ENCODE results near the gene MTFR1L. TPM values are rescaled to one million over a fixed set of nuclear protein-coding genes. Genes with fewer than 3 reads are reported as not detected.
A peak's percentile ranks its signal among the peaks of the same experiment; 100 is the strongest.

MTFR1L gene
- total and polyA plus RNA-seq, 9 of the 15 experiments (the other 6 are each of a cell fraction or from before 2014, with no cell fraction given): 41.4 to 98.5 (median 53.7) TPM

GRCh38 chr1:25820247-25821111, 725 bp downstream of the MTFR1L start (continued):
- TF ChIP-seq ZMIZ1 (IDR thresholded peaks at IDR 0.05; ENCODE audit: low read depth in 2 of 2, low read length in 2 of 2) (0 out of 4 replicates have a peak, but pooled peaks of 1 of the 2 experiments have one; percentile 28), ZNF41 (CRISPR knock-in tag; conservative IDR thresholded peaks at IDR 0.05) (no peak), ZNF3 (CRISPR knock-in tag; IDR thresholded peaks at IDR 0.05) (no peak), ZNF785 (CRISPR knock-in tag; IDR thresholded peaks at IDR 0.05) (no peak), ATF4 (CRISPR knock-in tag; IDR thresholded peaks at IDR 0.05) (no peak), FOXJ3 (CRISPR knock-in tag; IDR thresholded peaks at IDR 0.05) (no peak), CSDE1 (IDR thresholded peaks at IDR 0.05) (no peak; a peak in 1 of 4 replicates), E2F3 (CRISPR knock-in tag; IDR thresholded peaks at IDR 0.05) (no peak), NFIC (IDR thresholded peaks at IDR 0.05) (peak; percentile 3; the same call in 1 of the 2 replicates), GATA2 (CRISPR knock-in tag; IDR thresholded peaks at IDR 0.05) (no peak), TAF15 (IDR thresholded peaks at IDR 0.05; ENCODE audit: low read depth, low read length) (no peak), TGIF2 (CRISPR knock-in tag; IDR thresholded peaks at IDR 0.05) (peak; percentile 90; the same call in 1 of the 2 replicates), CHD4 (IDR thresholded peaks at IDR 0.05; ENCODE audit: insufficient read depth, insufficient replicate concordance, low read depth, low read length, poor library complexity, severe bottlenecking) (peak; percentile 22), BDP1 (IDR thresholded peaks at IDR 0.05; ENCODE audit: insufficient read depth, insufficient read length) (no peak), BRCA1 (IDR thresholded peaks at IDR 0.05) (no peak), BRCA1 (CRISPR knock-in tag; IDR thresholded peaks at IDR 0.05) (no peak), ZNF583 (CRISPR knock-in tag; IDR thresholded peaks at IDR 0.05) (no peak; the same call in 1 of the 2 replicates), TCF7L2 (IDR thresholded peaks at IDR 0.05; ENCODE audit: low read depth, low read length) (no peak), EWSR1 (IDR thresholded peaks at IDR 0.05; ENCODE audit: borderline replicate concordance, low read depth, partially characterized antibody) (no peak), ZNF133 (CRISPR knock-in tag; IDR thresholded peaks at IDR 0.05) (no peak), ZC3H8 (IDR thresholded peaks at IDR 0.05) (no peak), CBX8 (IDR thresholded peaks at IDR 0.05; ENCODE audit: borderline replicate concordance, extremely low read depth, low read depth, low read length, poor library complexity, severe bottlenecking) (no peak), RAD21 (CRISPR knock-in tag; conservative IDR thresholded peaks at IDR 0.05 in 1 of 2, IDR thresholded peaks at IDR 0.05 in 1 of 2) (no peak; a peak in 1 of 4 replicates)
